Fibroblast of skin of back (primary cell): ENCODE results near the gene SEC14L5. TPM values are rescaled to one million over a fixed set of nuclear protein-coding genes. Genes with fewer than 3 reads are reported as not detected.
"Not testable (repeated sequence)": the region's sequence is repeated elsewhere in the genome, so short reads cannot be mapped to it uniquely, and the experiment has no call there.

Source experiments
- DNase-seq: peaks from one replicate; pipeline ENCODE4 v3.0.0-alpha.2; 2013
- polyA plus RNA-seq, 2 experiments: library from polyadenylated mRNA; unstranded; fragments of 120-200 nt; gene quantifications; one replicate each; pipeline ENCODE4 v1.2.1, GENCODE V29; 2013; ENCODE audit not compliant: insufficient read length in 2 of 2

The SEC14L5 gene
- not detected for polyA plus RNA-seq (2013, experiment 1 of 2; ENCODE audit: insufficient read length)
- polyA plus RNA-seq (2013, experiment 2 of 2; ENCODE audit: insufficient read length): not detected

- peak; percentile 95 for DNase-seq
Observed at GRCh38 chr16:4957720-4958509, at the start of gene SEC14L5. SEC14L5 (plus strand) TSS chr16:4958330; CDS start chr16:4959324, 994 bp downstream.

DNA sequence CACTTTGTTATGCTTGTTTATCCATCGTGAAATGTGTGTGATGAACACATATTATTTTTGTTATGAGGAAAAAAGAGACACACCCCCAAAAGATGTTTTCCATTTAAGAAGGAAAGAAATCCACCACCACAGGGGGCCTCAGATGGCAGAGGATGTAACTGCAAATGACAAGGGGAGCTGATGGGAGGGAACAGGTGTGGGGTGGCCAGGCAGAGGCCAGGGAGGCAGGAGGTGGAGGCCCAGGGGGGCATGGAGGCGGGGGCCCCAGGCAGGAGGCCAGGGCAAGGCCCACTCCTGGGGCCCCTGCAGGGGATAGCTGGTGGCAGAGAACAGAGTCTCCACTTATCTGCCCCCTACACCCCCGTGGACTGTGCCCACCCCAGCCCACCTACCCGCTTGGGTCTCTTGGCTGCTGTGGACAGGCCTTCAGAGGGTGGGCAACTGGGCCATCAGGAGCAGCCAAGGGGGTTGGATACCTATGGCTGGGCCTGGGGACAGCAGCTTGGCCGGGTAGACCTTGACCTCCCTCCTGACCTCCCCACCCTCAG, 49.2 kb upstream of the SEC14L5 start:
- no peak for DNase-seq

DNA sequence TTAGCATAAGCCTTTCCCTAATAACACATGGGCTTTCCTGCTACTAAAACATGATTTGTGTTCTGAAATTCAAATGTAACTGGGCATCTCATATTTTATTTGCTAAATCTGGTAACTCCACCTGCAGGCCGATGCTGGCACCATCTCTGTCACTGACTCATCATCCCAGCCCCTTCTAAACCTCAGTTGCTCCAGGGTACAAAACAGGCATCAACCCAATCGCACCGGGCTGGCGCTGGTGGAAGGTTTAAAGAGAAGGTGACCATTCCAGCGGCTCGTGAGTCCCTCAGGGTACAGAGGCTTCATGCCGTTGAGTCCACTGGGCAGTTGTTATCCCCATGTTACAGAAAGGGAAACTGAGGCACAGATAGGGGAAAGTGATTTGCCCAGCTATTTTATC, 48.3 kb upstream of the SEC14L5 start:
- no peak for DNase-seq

DNA sequence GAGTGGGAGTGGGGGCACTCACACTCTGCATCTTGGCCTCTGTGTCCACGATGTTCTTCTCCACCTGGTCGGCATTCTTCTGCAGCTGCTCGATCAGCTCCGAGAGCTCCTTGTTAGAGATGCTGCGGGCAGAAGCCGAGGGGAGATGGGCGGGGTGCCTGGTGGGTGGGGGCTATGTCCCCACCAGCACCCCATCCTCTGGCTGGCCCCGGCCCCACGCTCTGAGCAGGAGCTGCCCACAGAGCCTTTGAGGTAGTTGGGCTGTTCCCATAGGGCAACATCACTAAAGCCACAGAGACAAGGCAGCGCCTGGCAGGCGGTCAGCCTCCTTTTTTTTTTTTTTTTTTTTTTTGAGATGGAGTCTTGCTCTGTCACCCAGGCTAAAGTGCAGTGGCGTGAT, 47.3 kb upstream of the SEC14L5 start:
- no peak for DNase-seq

DNA sequence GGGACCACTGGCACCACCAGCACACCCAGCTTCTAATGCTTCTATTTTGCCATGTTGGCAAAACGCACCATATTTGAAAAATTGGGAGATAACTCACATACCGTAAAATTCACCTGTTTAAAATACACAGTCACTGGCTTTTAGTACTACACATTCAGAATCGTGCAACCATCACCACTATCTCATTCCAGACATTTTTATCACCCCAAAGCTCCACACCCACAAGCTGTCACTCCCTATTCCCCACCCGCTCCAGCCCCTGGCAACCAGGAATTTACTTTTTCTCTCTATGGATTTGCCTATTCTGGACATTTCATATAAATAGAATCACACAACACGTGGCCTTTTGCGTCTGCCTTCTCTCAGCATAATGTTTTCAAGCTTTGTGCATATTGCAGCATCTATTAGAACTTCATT, 46.2 kb upstream of the SEC14L5 start:
- DNase-seq: peak; percentile 20

DNA sequence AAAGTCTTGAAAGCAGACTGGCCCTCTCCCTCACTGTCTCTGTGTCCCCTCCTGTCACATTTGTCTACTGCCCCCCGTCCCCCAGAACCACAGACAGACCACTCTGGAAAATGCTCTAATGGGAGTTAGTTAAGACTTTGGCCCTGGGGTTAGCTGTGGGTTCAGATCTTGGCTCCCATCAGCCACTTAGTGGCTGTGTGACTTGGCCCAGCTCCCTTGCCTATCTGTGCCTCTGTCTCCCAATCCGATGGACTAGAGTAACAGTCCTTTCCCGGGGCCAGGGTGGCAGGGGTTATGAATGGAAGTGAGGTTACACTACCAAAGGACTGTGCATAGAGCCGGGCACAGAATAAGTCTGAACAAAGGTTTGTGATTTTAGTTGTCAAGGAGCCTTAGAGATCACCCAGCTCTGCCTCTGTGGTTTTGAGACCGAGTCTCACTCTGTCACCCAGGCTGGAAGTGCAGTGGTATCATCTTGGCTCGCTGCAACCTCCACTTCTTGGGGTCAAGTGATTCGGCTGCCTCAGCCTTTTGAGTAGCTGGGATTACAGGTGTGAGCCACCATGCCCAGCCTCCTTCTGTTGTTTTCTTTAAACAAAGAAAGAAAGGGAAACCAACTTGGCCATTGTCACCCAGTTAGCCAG, 44.9 kb upstream of the SEC14L5 start:
- no peak for DNase-seq

- no peak for DNase-seq
Observed at GRCh38 chr16:4913774-4914525, 44.2 kb upstream of the SEC14L5 start.

DNA sequence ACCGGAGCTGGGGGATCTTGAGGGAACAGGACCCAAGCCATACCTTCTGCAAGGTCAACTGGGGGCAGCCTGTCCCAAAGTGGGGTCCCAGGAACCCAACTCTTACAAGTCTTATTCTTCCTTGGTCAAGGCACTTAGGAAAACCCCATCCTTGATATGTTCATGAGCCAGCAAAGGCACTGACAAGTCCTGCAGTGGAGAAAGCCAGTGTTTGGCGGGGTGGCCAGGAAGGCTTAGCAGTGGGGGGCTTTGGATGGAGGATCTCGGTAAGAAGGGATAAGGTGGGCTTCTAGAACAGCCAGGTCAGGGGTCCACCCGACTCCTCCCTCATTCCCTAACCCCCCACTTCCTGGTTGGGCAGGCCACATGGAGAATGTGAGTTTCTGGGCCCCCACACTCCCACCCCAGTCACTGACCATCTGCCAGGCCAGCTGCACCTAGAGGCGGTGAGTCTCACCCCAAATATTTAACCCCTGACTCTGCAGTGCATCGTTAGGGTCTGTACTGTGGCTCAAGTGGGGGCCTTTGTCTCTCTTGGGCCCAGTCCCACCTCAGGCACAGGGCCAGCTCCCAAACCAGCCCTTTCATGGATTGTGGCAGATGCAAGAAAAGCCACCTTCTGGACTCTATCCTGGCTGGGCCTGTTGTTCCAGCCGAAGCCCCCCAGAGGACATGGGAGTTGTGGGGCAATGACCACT, 43.5 kb upstream of the SEC14L5 start:
- DNase-seq: no peak

DNA sequence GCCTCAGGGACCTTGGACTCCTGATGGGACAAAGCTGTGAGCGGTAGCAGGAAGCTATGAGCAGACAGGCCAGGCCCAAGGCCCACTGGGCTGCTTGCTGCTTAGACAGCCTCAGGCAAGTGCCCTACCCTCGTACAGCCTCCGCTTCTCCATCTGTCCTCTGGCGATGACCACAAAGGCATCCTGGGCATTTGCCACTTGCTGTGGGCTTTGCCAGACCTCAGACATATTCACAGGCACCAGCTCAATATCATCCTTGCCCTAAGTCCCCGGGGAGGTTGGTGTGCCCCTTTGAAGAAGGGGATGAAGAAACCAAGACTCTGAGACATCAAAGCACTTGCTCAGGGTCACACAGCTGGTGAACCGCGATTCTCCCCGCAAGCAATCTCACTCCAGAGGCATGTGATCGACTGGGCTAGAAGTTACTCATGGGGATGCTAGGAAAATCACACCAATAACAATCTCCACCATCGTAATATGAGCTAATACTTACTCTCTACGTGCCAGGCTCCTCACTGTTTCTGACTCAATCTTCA, 42.8 kb upstream of the SEC14L5 start:
- DNase-seq: peak; percentile 76

DNA sequence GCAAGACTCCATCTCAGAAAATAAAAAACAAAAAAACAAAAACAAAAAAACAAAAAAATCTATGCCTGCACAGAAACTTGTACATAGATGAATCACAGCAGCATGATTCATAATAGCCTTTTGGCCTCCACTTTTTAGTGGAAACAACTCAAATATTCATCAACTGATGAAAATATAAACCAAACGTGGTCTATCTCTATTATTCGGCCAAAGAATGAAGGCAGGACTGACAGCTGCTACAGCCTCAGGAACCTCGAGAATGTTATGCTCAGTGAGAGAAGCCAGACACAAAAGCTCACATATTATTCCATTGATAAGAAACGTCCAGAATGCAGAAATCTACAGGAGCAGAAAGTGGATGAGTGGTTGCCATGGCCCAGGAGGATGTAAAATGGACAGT, 41.0 kb upstream of the SEC14L5 start:
- peak; percentile 39 for DNase-seq

DNA sequence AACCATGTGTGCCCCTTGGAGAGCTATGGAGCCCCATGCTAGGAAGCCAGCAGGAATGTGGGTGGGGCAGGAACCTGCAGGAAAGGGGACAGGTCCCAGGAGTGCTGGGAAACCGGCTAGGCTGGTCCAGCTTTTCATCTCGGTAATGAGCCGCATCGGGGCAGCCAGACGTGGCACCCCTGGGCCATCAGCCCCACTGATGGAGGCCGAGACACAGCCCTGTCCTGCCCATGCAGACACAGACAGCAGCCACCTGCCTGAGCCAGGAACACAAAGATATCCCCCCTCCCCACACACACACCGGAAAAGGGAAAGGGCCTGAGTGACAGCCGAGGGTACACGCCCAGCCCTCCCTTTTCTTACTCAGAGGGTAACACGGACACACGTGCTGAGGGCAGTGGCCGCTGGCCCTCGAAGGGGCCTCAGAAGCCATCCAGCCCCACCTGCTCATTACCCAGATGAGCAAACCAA, 39.3 kb upstream of the SEC14L5 start:
- no peak for DNase-seq

DNA sequence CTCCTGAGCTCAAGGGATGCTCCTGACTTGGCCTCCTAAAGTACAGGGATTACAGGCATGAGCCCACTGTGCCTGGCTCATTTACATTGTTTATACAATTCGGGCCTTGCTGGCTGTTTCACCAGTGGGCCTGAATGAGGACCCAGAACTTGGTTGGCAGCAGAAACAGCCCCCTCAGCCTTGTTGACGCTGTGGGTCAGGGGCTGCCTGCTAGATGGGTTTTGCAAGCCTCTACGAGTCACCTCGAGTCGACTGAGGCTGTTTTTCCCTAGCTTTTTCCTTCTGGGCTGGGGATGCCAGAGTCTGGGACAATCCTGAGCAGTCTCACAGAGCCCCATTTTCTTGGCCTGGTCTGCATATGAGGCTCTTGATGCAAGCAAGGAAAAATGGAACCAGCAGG, 37.3 kb upstream of the SEC14L5 start:
- no peak for DNase-seq

- no peak for DNase-seq
Observed at GRCh38 chr16:4922721-4923342, 35.3 kb upstream of the SEC14L5 start.

- DNase-seq: no peak
Observed at GRCh38 chr16:4923853-4924252, 34.3 kb upstream of the SEC14L5 start.

DNA sequence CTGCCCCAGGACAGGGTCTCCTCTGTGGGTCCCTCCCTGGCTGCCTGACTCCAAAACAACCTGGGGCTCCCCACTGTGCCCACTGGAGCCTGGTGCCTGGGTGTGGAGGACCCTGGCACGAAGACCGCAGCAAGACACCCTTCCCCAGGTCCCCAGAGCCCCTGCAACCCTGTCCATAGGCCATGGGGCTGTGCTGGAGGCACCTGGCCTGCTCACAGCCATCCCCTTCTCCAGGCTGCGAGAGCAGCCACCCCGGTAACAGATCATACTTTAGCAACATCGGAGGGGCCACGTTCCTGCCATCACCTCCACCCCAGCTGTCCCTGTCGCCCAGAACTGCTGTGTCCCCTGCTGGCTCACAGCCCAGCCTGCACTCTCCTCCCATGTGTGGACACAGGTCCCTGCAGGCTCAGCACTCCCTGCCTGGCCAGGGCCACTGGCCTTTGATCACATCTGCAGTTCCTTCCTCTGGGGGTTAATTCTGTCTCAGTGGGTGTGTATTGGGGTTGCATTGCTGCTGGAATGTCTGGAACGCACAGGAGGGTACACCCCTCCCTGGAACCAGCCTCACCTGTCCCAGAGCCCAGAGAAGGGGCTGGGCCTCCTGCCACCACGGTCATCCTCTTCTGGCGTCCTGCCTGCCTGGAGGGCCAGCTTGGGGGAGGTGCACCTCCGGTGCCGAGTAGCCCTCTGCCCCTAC, 33.4 kb upstream of the SEC14L5 start:
- no peak for DNase-seq

GRCh38 chr16:4925293-4925607, 32.9 kb upstream of the SEC14L5 start:
- no peak for DNase-seq

DNA sequence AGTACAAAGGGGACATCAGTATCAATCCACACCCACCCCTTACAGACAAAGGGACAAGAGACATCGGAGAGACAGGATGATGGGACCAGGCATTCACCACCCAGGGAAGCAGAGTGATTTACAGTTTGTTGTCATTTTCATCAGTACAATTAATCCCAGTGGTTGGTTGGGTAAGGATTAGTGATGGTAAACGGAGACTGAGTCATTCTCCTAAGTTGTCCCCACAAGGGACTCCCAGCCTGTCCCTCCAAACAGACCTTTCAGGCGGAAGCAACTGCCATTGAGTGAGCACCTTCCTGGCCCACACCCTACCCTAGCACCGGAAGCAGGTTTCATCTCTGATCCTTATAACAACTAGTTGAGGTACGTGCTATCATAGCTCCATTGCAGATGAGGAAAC, 32.3 kb upstream of the SEC14L5 start:
- no peak for DNase-seq

- DNase-seq: no peak
Observed at GRCh38 chr16:4926928-4927327, 31.2 kb upstream of the SEC14L5 start.

DNA sequence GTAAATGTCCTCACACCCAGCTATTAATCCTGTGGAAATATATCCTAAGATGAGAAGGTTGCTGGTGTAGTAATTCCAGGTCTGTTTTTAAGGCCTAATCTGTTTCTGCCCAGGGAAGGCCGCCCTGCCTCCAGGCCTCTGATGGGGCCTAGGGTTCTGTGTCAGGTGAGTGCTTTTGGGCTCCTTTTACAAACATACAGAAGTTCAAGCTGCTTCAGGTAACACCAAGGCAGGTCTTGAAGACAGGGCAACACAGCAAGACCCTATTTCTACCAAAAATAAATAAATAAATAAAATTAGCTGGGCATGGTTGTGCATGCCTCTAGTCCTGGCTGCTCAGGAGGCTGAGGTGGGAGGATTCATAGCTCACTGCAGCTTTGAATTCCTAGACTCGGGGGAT, 30.5 kb upstream of the SEC14L5 start:
- no peak for DNase-seq

DNA sequence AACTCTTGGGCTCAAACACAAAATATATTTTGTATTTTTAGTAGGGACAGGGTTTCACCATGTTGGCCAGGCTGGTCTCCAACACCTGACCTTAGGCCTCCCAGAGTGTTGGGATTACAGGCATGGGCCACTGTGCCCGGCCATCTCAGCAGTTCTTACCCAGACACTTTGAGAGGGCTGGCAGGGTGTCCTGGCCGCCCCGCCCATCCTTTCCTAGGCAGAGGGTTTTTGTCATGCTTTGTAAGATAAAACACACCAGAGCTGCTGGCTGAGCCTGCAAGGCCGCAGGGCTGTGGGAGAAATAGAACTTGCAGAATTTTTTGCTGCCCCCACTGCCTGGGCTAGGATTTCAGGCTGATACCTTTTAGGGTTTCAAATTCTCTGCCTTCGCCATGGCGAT, 29.9 kb upstream of the SEC14L5 start:
- DNase-seq: no peak

DNA sequence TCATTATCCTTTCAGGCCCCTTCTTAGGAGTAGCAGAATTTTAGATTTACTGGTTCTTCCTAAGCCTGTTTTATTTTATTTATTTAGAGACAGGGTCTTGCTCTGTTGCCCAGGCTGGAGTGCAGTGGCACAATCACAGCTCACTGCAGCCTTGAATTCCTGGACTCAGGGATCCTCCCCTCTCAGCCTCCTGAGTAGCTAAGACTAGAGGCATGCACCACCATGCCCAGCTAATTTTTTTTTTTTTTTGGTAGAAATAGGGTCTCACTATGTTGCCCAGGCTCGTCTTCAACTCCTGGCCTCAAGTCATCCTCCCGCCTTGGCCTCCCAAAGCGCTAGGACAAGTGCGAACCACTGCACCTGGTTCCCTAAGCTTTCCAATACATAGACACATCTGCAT, 28.5 kb upstream of the SEC14L5 start:
- not testable (repeated sequence) for DNase-seq
